ENCODE results near the gene RAC2. TPM values are rescaled to one million over a fixed set of nuclear protein-coding genes. Genes with fewer than 3 reads are reported as not detected.

Gene RAC2
- total RNA-seq, 4 donors from 2014 or later: 4.1 to 21.9 (median 7.2) TPM

DNA sequence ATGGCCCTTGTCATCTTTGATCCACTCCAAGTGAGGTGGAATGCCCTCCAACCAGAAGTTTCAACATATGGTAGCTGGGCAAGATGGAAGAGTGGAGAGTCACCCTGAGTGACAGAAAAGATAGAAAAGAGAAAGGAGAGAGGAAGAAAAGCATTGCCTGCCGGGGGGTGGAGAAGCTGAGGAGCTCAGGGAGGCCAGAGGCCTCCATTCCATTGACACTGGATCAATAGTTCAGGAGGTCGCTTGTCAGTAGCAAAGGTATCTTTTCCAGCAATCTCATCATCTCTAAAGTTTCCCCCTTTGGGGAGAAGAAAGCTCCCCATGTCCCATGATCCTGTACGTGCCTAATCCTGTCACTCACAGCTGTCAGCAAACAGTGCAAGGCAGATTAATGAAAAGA, 49.3 kb downstream of the RAC2 start:
- 91% methylated on average over 3 of the region's 3 CpGs for WGBS
- no peaks in the 10 kb centered on the region for H3K36me3 ChIP-seq
- no peak overlapping the region for H3K4me3 ChIP-seq
- H3K27ac ChIP-seq (replicated peaks in 1 of 4): peak overlapping the region in 2 of 4 donors; percentile 36 to 97
- H3K9me3 ChIP-seq: no peaks in the 10 kb centered on the region
- H3K27me3 ChIP-seq: no peaks in the 10 kb centered on the region
- no peak for DNase-seq (ENCODE audit: extremely low spot score)
- peaks cover 39 to 52% (median 49%) of the 10 kb centered on the region in 4 donors for H3K4me1 ChIP-seq
- TF ChIP-seq, protein P1, sequence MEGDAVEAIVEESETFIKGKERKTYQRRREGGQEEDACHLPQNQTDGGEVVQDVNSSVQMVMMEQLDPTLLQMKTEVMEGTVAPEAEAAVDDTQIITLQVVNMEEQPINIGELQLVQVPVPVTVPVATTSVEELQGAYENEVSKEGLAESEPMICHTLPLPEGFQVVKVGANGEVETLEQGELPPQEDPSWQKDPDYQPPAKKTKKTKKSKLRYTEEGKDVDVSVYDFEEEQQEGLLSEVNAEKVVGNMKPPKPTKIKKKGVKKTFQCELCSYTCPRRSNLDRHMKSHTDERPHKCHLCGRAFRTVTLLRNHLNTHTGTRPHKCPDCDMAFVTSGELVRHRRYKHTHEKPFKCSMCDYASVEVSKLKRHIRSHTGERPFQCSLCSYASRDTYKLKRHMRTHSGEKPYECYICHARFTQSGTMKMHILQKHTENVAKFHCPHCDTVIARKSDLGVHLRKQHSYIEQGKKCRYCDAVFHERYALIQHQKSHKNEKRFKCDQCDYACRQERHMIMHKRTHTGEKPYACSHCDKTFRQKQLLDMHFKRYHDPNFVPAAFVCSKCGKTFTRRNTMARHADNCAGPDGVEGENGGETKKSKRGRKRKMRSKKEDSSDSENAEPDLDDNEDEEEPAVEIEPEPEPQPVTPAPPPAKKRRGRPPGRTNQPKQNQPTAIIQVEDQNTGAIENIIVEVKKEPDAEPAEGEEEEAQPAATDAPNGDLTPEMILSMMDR (IDR thresholded peaks at IDR 0.05): no peak
- TF ChIP-seq EP300 (IDR thresholded peaks at IDR 0.05) (no peak), POLR2A (IDR thresholded peaks at IDR 0.05; ENCODE audit: low read depth) (no peak), POLR2AphosphoS5 (IDR thresholded peaks at IDR 0.05) (no peak)
- intact Hi-C loops (cut with DNase I): no loop called here

GRCh38 chr22:37193629-37194191, 50.4 kb downstream of the RAC2 start:
- Histone ChIP-seq H3K27ac (replicated peaks in 1 of 4) (peak overlapping the region; percentile 17 to 97 (median 28)), H3K4me3 (no peak overlapping the region), H3K4me1 (peaks cover 46 to 56% (median 51%) of the 10 kb centered on the region in 4 donors), H3K9me3 (no peaks in the 10 kb centered on the region), H3K36me3 (no peaks in the 10 kb centered on the region), H3K27me3 (no peaks in the 10 kb centered on the region)
- 58% methylated on average over 10 of the region's 10 CpGs for whole genome bisulfite sequencing
- intact Hi-C loops (cut with DNase I): no loop called here
- peak in 1 of 2 donors; percentile 22 for TF ChIP-seq POLR2AphosphoS5 (IDR thresholded peaks at IDR 0.05)
- TF ChIP-seq, protein P1 (IDR thresholded peaks at IDR 0.05): no peak
- DNase-seq (ENCODE audit: extremely low spot score): no peak

- Histone ChIP-seq H3K4me1 (peaks cover 46 to 56% (median 51%) of the 10 kb centered on the region in 4 donors), H3K27ac (replicated peaks in 1 of 4) (peak overlapping the region in 2 of 4 donors; percentile 21 to 97), H3K36me3 (no peaks in the 10 kb centered on the region), H3K4me3 (no peak overlapping the region), H3K9me3 (no peaks in the 10 kb centered on the region), H3K27me3 (no peaks in the 10 kb centered on the region)
- intact Hi-C loops (cut with DNase I): no loop called here
- 100% methylated on average over 1 of the region's 1 CpG for WGBS
- TF ChIP-seq EP300 (IDR thresholded peaks at IDR 0.05) (no peak), POLR2AphosphoS5 (IDR thresholded peaks at IDR 0.05) (no peak), POLR2A (IDR thresholded peaks at IDR 0.05; ENCODE audit: low read depth) (no peak)
- TF ChIP-seq, protein P1 (IDR thresholded peaks at IDR 0.05): no peak
- no peak for DNase-seq (ENCODE audit: extremely low spot score)
Measured at GRCh38 chr22:37192741-37193140, 51.3 kb downstream of the RAC2 start.

- WGBS: 90% methylated on average over 2 of the region's 2 CpGs
- DNase-seq (ENCODE audit: extremely low spot score): no peak
- Histone ChIP-seq H3K36me3 (no peaks in the 10 kb centered on the region), H3K4me1 (peaks cover 46 to 56% (median 51%) of the 10 kb centered on the region in 4 donors), H3K4me3 (no peak overlapping the region), H3K9me3 (no peaks in the 10 kb centered on the region), H3K27me3 (no peaks in the 10 kb centered on the region), H3K27ac (replicated peaks in 1 of 4) (no peak overlapping the region)
- TF ChIP-seq, protein P1 (IDR thresholded peaks at IDR 0.05): no peak
- intact Hi-C loops (cut with DNase I): no loop called here
Measured at GRCh38 chr22:37192204-37192603, 51.9 kb downstream of the RAC2 start.

GRCh38 chr22:37190262-37190780, 53.7 kb downstream of the RAC2 start:
- Histone ChIP-seq H3K27me3 (no peaks in the 10 kb centered on the region), H3K27ac (replicated peaks in 1 of 4) (peak overlapping the region in 1 of 4 donors; percentile 84), H3K36me3 (no peaks in the 10 kb centered on the region), H3K4me3 (no peak overlapping the region), H3K4me1 (peaks cover 37 to 49% (median 46%) of the 10 kb centered on the region in 4 donors), H3K9me3 (no peaks in the 10 kb centered on the region)
- no peak for DNase-seq (ENCODE audit: extremely low spot score)
- intact Hi-C loops (cut with DNase I): no loop called here
- 54% methylated on average over 4 of the region's 4 CpGs for WGBS
- no peak for TF ChIP-seq POLR2AphosphoS5 (IDR thresholded peaks at IDR 0.05)
- TF ChIP-seq, protein P1 (IDR thresholded peaks at IDR 0.05): no peak
- no peak for TF ChIP-seq POLR2A (IDR thresholded peaks at IDR 0.05; ENCODE audit: low read depth)
- no peak for TF ChIP-seq EP300 (IDR thresholded peaks at IDR 0.05)

Data from esophagus muscularis mucosa (tissue), 4 donors.